HPDE6-E6E7 (cell line): ENCODE results near the gene HAND2.

Experiments used
- DNase-seq: peaks from one replicate; pipeline ENCODE4 v3.0.0; 2011; ENCODE audit warnings: missing footprints; ENCODE audit errors: extremely low spot score

HAND2 gene

DNA sequence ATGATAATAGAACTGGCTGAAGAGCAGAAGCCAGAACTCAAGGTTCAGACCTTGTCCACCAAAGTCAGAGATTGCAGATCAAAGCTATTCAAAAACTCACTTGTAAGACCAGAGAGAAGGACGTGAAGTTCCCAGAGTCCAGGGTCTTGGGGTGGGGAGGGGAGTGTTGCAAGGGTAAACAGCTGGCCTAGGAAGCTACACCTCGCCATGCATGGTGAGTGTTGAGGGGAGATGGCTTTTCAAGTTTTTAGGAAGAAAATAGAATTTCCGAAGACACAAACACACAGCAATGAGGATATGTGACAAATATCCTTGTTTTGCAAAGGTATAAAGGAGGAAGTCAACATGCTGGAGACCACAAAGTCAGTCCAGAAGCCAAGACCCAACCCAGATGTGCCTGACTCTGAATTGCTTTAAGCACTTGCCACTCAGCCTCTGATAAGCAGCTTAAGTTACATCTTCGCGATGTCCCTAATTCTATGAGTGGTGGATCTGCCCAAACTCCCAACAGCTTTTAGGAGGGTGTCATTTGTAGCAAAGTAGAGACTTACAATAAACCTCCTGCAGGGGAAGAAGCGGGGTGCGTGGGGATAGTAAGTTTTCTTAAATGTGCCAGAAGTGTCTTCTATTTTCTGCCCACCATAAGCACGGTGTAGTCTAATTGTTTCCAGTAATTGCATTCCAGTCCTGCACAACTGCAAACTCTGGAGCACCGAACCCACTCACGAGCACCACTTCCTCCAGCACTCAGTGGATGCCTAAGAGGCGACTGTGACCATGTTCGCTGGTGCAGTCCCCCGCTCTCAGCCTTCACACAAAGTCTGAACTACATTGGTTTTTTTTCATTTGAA lies 26.5 kb downstream of the HAND2 start:
- no peak for DNase-seq

DNA sequence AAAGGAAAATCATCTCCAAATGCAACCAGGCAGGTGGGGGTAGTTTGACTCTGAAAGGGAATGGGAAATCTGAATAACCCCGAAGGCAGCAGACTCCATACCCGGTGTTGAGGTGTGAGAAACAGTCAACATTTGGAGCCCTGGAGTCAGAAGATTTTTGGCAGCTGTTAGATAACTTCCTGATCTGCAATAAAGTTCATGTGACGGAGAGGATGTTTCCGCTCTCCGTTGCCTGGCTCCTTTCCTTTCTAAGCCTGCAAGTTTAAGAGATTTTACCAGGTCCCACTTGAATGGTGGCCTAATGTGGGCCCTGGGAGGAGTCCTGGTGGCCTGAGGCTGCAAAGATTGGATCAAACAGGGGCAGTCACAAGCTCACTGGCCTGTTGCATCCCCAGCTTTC lies 27.7 kb downstream of the HAND2 start:
- no peak for DNase-seq

- no peak for DNase-seq
Measured at GRCh38 chr4:173501592-173502150, 28.4 kb downstream of the HAND2 start.

DNA sequence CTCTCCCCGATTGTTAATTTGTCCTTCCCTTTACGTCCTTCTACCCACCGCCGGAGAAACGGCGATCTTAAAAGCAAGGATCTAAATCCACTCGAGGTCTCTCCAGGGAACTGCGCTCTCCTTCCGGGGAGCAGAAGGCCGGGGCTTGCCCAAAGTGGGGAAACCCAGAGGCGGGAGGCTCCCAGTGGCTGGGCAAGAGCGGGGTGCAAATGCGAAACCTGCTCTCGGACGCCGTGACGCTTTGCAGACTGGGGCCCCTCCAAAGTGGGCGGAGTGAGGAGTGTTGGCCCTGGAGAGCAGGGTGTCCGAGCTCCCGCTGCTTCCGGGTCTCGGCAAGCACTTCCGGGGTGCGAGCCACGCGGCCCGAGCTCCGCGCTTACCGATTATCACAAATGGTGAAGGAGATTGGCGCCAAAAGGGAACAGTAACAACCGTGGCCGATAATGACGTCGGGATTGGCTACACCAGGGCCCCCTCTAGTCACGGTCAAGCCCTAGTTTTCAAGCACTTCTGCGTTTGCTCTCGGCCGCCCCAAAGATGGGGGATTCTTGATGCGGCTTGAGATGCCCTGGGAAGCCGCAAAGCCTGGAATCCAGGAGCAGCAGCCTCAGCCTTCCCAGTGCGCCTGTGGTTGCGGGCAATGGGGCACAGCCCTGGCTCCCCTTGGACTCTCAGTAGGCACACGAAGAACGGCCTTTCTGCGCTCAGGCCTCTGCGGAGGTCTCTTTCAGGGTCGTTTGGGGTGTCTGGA lies 29.0 kb downstream of the HAND2 start:
- no peak for DNase-seq

GRCh38 chr4:173499658-173500535 lies 30.1 kb downstream of the HAND2 start:
- no peak for DNase-seq

- DNase-seq = no peak
Measured at GRCh38 chr4:173498771-173499170, 31.3 kb downstream of the HAND2 start.

- DNase-seq = no peak
Measured at GRCh38 chr4:173498023-173498422, 32.0 kb downstream of the HAND2 start.

- peak; percentile 64 for DNase-seq
Measured at GRCh38 chr4:173494013-173494970, 35.7 kb downstream of the HAND2 start.

DNA sequence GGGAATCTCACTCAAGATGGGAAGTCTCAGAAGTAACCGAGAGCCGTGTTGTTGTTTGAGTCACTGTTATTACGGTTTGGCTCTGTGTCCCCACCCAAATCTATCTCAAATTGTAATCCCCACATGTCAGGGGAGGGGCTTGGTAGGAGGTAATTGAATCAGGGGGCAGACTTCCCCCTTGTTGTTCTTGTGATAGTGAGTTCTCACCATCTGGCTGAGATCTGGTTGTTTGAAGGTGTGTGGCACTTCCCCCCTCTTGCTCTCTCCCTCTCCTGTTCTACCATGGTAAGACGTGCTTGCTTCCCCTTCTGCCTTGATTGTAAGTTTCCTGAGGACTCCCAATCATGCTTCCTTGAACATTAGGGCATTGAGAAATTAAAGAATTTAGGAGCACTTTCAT lies 37.0 kb downstream of the HAND2 start:
- no peak for DNase-seq

DNA sequence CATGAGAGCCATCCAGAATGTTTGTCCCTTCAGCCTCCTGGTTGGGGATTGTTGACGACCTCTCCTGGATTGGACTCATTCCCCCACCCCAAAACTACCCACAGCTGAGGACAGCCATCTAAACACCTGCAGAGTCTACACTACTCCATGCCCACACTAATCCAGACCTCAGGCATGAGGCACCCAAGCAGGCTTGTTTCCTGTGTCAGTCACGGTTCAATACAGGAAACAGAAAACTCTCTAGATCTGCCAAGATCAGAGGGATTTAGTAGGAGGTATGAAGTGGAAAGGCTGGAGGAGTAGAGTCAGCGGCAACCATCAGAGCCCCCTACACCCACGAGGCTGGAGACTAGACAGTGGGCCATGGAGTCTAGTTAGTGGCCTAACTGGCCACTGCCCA lies 37.7 kb downstream of the HAND2 start:
- DNase-seq = no peak

- no peak for DNase-seq
Measured at GRCh38 chr4:173490817-173491528, 39.1 kb downstream of the HAND2 start.

GRCh38 chr4:173490256-173490655 lies 39.8 kb downstream of the HAND2 start:
- DNase-seq = no peak

GRCh38 chr4:173489514-173489913 lies 40.5 kb downstream of the HAND2 start:
- no peak for DNase-seq

GRCh38 chr4:173488656-173489055 lies 41.4 kb downstream of the HAND2 start:
- no peak for DNase-seq

GRCh38 chr4:173488074-173488473 lies 42.0 kb downstream of the HAND2 start:
- no peak for DNase-seq

DNA sequence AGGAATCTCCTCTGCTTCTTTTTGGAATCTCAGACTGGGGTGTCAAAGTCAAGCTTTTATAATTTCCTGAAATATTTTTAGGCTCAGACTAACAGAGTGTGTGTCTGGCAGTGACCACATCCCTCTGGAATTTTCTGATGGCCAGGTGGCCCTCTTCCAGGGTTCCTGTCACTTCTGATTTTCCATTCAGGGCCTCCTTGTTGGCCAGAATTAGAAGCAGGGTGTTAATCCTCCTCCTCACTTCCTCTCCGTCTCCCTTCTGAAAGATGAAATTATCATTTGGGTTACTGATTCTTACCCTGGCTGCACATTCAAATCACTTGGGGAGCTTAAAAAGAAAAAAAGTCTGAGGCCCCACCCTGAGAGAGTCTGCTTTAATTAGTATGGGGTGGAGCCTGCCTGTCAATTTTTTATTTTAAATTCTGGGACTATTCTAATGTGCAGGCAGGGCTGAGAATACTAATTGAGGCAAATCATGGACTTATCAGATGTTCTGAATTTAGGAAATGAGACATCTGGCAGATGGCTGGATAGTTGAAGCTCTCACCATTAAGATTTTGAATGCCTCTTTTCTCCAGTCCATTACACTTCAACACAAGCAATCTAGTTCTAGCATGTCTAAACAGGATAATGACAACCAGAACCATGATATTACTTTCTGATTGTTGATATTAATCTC lies 43.2 kb downstream of the HAND2 start:
- no peak for DNase-seq

DNA sequence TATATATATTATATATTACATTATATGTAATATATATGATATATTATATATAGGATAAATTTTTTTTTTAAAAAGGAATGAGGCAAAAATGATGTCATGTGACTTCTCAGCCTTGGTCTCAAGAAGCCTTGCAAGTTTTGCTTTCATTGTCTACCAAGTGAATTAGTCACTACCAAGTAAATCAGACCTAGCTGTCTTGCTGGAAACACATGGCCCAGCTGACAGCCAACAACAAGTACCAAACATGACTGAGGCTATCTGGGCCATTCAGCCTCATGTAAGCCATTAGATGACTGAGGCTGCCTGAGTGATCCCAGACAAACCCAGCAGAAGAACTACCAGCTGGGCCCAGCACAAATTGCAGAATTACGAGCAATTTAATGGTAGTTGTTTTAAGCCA lies 44.9 kb downstream of the HAND2 start:
- no peak for DNase-seq

DNA sequence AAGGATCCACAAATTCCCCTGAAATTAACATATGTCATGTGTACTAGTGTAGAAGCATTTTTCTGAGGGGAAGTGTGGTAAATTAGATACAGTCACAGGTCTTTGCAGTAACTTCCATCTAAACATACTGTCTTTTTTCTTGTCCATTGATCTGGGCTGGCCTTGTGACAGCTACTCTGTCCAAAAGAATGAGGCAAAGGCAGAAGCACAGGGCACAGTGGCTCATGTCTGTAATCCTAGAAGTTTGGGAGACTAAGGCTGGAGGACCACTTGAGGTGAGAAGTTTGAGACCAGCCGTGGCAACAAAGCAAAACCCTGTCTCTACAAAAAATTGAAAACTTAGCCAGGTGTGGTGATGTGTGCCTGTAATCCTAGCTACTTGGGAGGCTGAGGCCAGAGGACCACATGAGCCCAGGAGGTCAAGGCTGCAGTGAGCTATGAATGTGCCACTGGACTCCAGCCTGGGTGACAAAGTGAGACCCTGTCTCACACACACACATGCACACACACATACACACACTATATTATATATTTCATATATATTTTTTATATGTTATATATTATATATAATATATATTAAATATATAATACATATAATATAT lies 47.6 kb downstream of the HAND2 start:
- no peak for DNase-seq

- DNase-seq = no peak
Measured at GRCh38 chr4:173478913-173479283, 51.1 kb downstream of the HAND2 start.
